ENCODE results near the gene FMNL1. TPM values are rescaled to one million over a fixed set of nuclear protein-coding genes. Genes with fewer than 3 reads are reported as not detected.

FMNL1 gene
- total and polyA plus RNA-seq, 7 experiments from 2014 or later, result 19.0 to 595 (median 366) TPM

DNA sequence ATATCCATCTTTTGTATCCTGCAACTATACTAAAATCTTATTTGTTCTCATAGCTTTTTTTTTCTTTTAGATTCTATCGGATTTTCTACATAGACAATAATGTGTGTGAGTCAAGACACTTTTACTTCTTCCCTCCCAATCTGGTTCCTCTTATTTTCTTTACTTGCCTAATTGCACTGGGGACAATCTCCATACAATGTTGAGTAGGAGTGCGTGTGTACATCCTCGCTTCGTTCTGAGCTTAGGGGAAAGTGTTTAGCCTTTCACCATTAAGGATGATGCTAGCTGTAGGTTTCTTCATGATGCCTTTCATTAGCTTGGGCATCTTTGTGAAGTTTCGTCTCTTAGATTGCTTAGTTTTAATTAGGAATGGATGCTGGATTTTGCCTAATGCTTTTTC, 37.3 kb downstream of the FMNL1 start:
- Mint-ChIP-seq H3K4me3 (peak overlapping the region in 1 of 10 donors; percentile 1), H3K9me3 (no peaks in the 10 kb centered on the region), H3K4me1 (peaks cover 40 to 79% (median 65%) of the 10 kb centered on the region in 7 donors), H3K36me3 (peaks cover 0 to 5% (median 0%) of the 10 kb centered on the region in 5 donors), H3K27ac (peak overlapping the region in 6 of 9 donors; percentile 17 to 60 (median 38)), H3K27me3 (no peaks in the 10 kb centered on the region)
- DNase-seq, result no peak
- POLR2A ChIA-PET, result interaction anchor here (1.1 to 34.3 kb wide), 4 partner anchors 10 to 34 kb away, joined by 4 to 851 read pairs (median 10); partner anchors contain the start of gene FMNL1
- peaks cover 0 to 12% (median 0%) of the 10 kb centered on the region in 3 experiments for H3K36me3 ChIP-seq (ENCODE audit: control insufficient read depth in 2 of 3, insufficient read depth in 3 of 3, low read length in 3 of 3)
- H3K9me3 ChIP-seq (ENCODE audit: control insufficient read depth in 2 of 3, low read length in 3 of 3), result no peaks in the 10 kb centered on the region
- intact Hi-C loops (cut with micrococcal nuclease), result no loop called here
- no peak overlapping the region for H3K4me3 ChIP-seq (ENCODE audit: low read length)
- CTCF ChIA-PET, result interaction anchor here (0.7 to 2.9 kb wide), 5 partner anchors 10 to 25 kb away, joined by 3 to 8 read pairs (median 4); no protein-coding TSS in a partner anchor
- H3K27me3 ChIP-seq (ENCODE audit: control insufficient read depth in 2 of 2, insufficient read depth in 2 of 2, low read length in 2 of 2), result no peaks in the 10 kb centered on the region
- peaks cover 10 to 45% of the 10 kb centered on the region in 2 donors for H3K4me1 ChIP-seq (ENCODE audit: control insufficient read depth in 2 of 2, insufficient read depth in 2 of 2, low read length in 2 of 2)
- H3K27ac ChIP-seq (ENCODE audit: low read depth, low read length), result no peak overlapping the region
- ATAC-seq, result no peak

DNA sequence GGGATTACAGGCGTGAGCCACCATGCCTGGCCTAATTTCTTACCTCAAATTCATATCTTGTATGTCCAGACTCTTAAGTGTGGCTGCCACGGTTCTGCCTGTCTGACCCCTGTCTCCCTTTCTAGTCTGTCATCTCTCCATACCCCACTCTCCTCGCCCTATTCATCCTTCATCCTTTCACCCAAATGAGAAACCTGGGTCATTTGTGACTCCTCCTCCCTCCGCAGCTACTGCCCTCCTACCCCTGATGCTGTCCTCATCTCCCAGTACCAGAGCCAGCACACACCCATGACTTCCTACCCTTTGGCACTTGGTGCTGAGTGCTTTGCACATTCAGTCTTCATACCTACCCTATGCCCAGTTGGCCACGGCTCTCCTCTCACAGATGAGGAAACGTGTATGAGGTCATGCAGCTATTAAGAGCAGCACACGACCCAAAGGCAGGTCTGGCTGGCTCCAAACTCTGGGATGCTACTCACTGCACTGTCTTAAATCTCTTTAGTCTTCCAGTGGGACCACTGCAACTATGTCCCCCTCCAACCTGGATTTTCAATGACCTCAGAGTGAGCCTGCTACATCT, 38.6 kb downstream of the FMNL1 start:
- intact Hi-C loops (cut with micrococcal nuclease), result loop anchor here (5.0 kb wide), 2 partner anchors 33 to 57 kb away; partner anchors contain the start of gene MAP3K14 (in 1 of the 2)
- Histone ChIP-seq H3K4me3 (ENCODE audit: low read length) (no peak overlapping the region), H3K9me3 (ENCODE audit: control insufficient read depth in 2 of 3, low read length in 3 of 3) (no peaks in the 10 kb centered on the region), H3K4me1 (ENCODE audit: control insufficient read depth in 2 of 2, insufficient read depth in 2 of 2, low read length in 2 of 2) (peaks cover 10 to 40% of the 10 kb centered on the region in 2 donors), H3K36me3 (ENCODE audit: control insufficient read depth in 2 of 3, insufficient read depth in 3 of 3, low read length in 3 of 3) (peaks cover 0 to 26% (median 6%) of the 10 kb centered on the region in 3 experiments), H3K27me3 (ENCODE audit: control insufficient read depth in 2 of 2, insufficient read depth in 2 of 2, low read length in 2 of 2) (no peaks in the 10 kb centered on the region), H3K27ac (ENCODE audit: low read depth, low read length) (no peak overlapping the region)
- Mint-ChIP-seq H3K4me1 (peaks cover 33 to 70% (median 55%) of the 10 kb centered on the region in 7 donors), H3K27me3 (no peaks in the 10 kb centered on the region), H3K36me3 (peaks cover 0 to 9% (median 0%) of the 10 kb centered on the region in 5 donors), H3K27ac (peak overlapping the region; percentile 5 to 86 (median 58)), H3K9me3 (no peaks in the 10 kb centered on the region), H3K4me3 (peak overlapping the region in 9 of 10 donors; percentile 29 to 89 (median 80))
- ChIA-PET POLR2A (interaction anchor here (0.5 to 34.3 kb wide), 8 partner anchors 9 to 124 kb away, joined by 3 to 851 read pairs (median 4); partner anchors contain the start of gene FMNL1), CTCF (interaction anchor here (1.4 to 2.9 kb wide), 2 partner anchors 12 to 24 kb away, joined by 4 to 8 read pairs; no protein-coding TSS in a partner anchor)
- ATAC-seq (no peak), DNase-seq (no peak)

DNA sequence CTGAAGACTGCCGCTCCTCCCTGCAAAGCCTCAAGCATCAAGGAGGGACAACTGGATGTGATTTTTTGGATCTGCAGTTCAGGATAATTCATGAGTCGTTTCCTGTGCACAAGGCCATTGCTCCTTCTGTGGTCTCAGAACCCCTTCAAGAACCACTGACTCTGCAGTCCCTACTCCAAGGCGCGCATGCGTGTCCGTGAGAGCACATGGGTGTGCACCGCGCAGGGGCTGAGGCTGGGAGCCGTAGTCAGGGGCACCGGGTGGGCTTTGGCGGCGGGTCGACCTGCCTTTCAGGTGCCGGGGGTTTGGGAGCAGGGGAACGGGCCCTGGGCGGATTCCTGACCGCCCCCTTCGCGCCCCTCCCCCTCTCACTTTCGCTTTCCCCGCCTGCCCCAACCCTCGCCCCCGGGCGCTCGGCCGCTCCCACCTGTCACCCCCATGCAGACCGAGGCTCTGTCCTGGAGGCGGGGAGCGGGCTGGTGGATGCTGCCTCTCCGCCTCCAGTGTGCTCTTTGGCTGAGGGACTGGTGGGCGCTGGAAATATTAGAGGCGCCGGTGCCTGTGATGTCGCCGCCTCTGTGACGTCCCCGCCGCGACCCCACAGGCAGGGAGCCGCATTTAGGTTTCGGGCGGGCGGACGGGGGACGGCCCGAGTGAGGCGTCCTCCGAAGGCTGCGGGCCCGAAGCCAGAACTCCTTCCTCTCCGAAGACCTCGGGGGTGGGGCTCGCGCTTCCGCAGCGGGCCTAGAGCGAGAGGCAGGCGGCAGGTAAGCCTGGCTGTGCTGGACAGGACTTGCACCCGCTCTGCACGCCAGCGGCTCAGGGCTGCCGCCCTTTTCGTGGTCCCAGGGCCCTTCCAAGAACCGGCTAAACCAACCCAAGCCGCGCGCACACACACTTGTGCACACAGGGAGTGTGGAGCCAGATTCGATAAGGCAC, 40.2 kb downstream of the FMNL1 start, which contains the start of gene SPATA32:
SPATA32 (minus strand) TSS at position 518 of the 939 bp plus-strand sequence; CDS start at position 440, 78 bp downstream.
- Mint-ChIP-seq H3K4me1 (peaks cover 22 to 55% (median 45%) of the 10 kb centered on the region in 7 donors), H3K4me3 (peak within 1 kb of the TSS; percentile 77 to 89 (median 84)), H3K36me3 (peaks cover 0 to 9% (median 0%) of the 10 kb centered on the region in 5 donors), H3K9me3 (no peaks in the 10 kb centered on the region), H3K27me3 (no peaks in the 10 kb centered on the region), H3K27ac (peak within 1 kb of the TSS; percentile 58 to 93 (median 86))
- DNase-seq (peak; percentile 45 to 69 (median 66)), ATAC-seq (peak; percentile 83)
- H3K4me1 ChIP-seq (ENCODE audit: control insufficient read depth in 2 of 2, insufficient read depth in 2 of 2, low read length in 2 of 2), result peaks cover 10 to 31% of the 10 kb centered on the region in 2 donors
- POLR2A ChIA-PET, result interaction anchor here (1.0 to 34.3 kb wide), 9 partner anchors 10 to 55 kb away, joined by 3 to 851 read pairs (median 5); partner anchors contain the start of genes FMNL1 and MAP3K14
- H3K36me3 ChIP-seq (ENCODE audit: control insufficient read depth in 2 of 3, insufficient read depth in 3 of 3, low read length in 3 of 3), result peaks cover 0 to 41% (median 8%) of the 10 kb centered on the region in 3 experiments
- no peaks in the 10 kb centered on the region for H3K9me3 ChIP-seq (ENCODE audit: control insufficient read depth in 2 of 3, low read length in 3 of 3)
- no peaks in the 10 kb centered on the region for H3K27me3 ChIP-seq (ENCODE audit: control insufficient read depth in 2 of 2, insufficient read depth in 2 of 2, low read length in 2 of 2)
- peak within 1 kb of the TSS; percentile 85 for H3K27ac ChIP-seq (ENCODE audit: low read depth, low read length)
- intact Hi-C loops (cut with micrococcal nuclease), result loop anchor here (1.0 to 5.0 kb wide), 4 partner anchors 14 to 55 kb away; partner anchors contain the start of gene MAP3K14 (in 1 of the 2)
- CTCF ChIA-PET, result interaction anchor here (0.9 to 2.9 kb wide), 3 partner anchors 13 to 36 kb away, joined by 3 to 8 read pairs (median 4); no protein-coding TSS in a partner anchor
- peak within 1 kb of the TSS; percentile 52 for H3K4me3 ChIP-seq (ENCODE audit: low read length)

DNA sequence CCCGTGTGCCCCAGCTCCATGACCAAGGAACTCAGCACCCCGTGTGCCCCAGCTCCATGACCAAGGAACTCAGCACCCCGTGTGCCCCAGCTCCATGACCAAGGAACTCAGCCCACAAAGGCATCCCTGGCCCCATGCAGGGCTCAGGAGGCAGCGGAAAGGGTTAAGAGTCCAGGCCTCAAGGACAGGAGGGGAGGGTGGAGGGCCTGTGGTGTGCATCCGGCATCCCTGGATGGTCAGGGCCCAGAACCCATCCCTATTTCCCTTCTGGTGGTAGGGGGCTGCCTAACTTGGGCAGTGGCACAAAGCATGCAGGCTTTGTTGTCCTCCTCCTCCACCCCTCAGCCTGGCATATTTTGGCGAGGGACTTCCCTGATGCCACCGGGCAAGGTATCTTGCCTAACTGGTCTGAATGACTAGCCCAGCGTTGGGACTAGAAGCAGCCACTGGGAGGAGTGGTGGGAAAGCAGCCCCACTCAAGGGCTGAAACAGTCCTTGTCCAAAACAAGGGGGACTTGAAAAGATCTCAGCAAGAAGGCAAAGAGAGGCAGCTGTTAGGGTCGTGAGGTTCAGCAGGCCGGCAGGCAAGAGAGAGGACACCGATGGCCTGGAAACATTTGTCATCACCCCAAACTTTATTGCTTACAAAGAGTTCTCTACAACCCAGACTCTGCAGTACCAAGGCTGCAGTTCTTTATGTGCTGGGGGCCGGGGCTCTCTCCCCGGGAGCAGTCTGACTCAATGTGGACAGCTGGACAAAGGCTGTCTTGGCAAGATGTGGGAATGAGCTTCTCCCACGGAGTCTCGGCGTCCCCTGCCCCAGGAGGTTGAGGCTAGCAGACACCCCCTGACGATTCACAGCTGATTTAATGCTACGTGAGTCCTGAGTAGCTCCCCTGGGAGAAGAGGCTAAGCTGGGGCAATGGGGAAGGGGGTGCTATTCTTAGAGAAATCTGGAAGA, 41.1 kb downstream of the FMNL1 start:
- Mint-ChIP-seq H3K4me1 (peaks cover 20 to 46% (median 36%) of the 10 kb centered on the region in 7 donors), H3K4me3 (peak overlapping the region; percentile 77 to 89 (median 84)), H3K36me3 (peaks cover 0 to 13% (median 4%) of the 10 kb centered on the region in 5 donors), H3K27me3 (no peaks in the 10 kb centered on the region), H3K9me3 (no peaks in the 10 kb centered on the region), H3K27ac (peak overlapping the region; percentile 49 to 90 (median 86))
- peaks cover 0 to 51% (median 10%) of the 10 kb centered on the region in 3 experiments for H3K36me3 ChIP-seq (ENCODE audit: control insufficient read depth in 2 of 3, insufficient read depth in 3 of 3, low read length in 3 of 3)
- H3K9me3 ChIP-seq (ENCODE audit: control insufficient read depth in 2 of 3, low read length in 3 of 3), result no peaks in the 10 kb centered on the region
- peak overlapping the region; percentile 85 for H3K27ac ChIP-seq (ENCODE audit: low read depth, low read length)
- ChIA-PET POLR2A (interaction anchor here (0.9 to 1.7 kb wide), 9 partner anchors 11 to 54 kb away, joined by 3 to 7 read pairs (median 3); partner anchors contain the start of gene MAP3K14), CTCF (interaction anchor here (0.8 to 1.4 kb wide), 5 partner anchors 13 to 37 kb away, joined by 3 to 7 read pairs (median 3); no protein-coding TSS in a partner anchor)
- peak overlapping the region; percentile 52 for H3K4me3 ChIP-seq (ENCODE audit: low read length)
- H3K4me1 ChIP-seq (ENCODE audit: control insufficient read depth in 2 of 2, insufficient read depth in 2 of 2, low read length in 2 of 2), result peaks cover 10 to 24% of the 10 kb centered on the region in 2 donors
- no peak for DNase-seq
- H3K27me3 ChIP-seq (ENCODE audit: control insufficient read depth in 2 of 2, insufficient read depth in 2 of 2, low read length in 2 of 2), result no peaks in the 10 kb centered on the region
- ATAC-seq, result no peak
- intact Hi-C loops (cut with micrococcal nuclease), result loop anchor here (1.0 to 5.0 kb wide), 4 partner anchors 14 to 55 kb away; partner anchors contain the start of gene MAP3K14 (in 1 of the 2)

GRCh38 chr17:45263477-45263860, 41.8 kb downstream of the FMNL1 start:
- H3K27ac ChIP-seq (ENCODE audit: low read depth, low read length), result peak overlapping the region; percentile 85
- no peak for DNase-seq
- H3K4me1 ChIP-seq (ENCODE audit: control insufficient read depth in 2 of 2, insufficient read depth in 2 of 2, low read length in 2 of 2), result peaks cover 10 to 24% of the 10 kb centered on the region in 2 donors
- H3K9me3 ChIP-seq (ENCODE audit: control insufficient read depth in 2 of 3, low read length in 3 of 3), result no peaks in the 10 kb centered on the region
- Mint-ChIP-seq H3K27ac (peak overlapping the region in 6 of 9 donors; percentile 32 to 86 (median 72)), H3K27me3 (no peaks in the 10 kb centered on the region), H3K36me3 (peaks cover 0 to 17% (median 8%) of the 10 kb centered on the region in 5 donors), H3K4me3 (peak overlapping the region in 4 of 10 donors; percentile 64 to 88 (median 77)), H3K9me3 (no peaks in the 10 kb centered on the region), H3K4me1 (peaks cover 20 to 40% (median 29%) of the 10 kb centered on the region in 7 donors)
- no peak overlapping the region for H3K4me3 ChIP-seq (ENCODE audit: low read length)
- ChIA-PET POLR2A (interaction anchor here (0.9 to 1.7 kb wide), 8 partner anchors 12 to 53 kb away, joined by 3 to 7 read pairs (median 4); partner anchors contain the start of gene MAP3K14), CTCF (interaction anchor here (0.8 to 1.4 kb wide), 4 partner anchors 13 to 28 kb away, joined by 3 to 7 read pairs (median 4); no protein-coding TSS in a partner anchor)
- no peaks in the 10 kb centered on the region for H3K27me3 ChIP-seq (ENCODE audit: control insufficient read depth in 2 of 2, insufficient read depth in 2 of 2, low read length in 2 of 2)
- intact Hi-C loops (cut with micrococcal nuclease), result loop anchor here (5.0 kb wide), 2 partner anchors 36 to 54 kb away; partner anchors contain the start of gene MAP3K14 (in 1 of the 2)
- peaks cover 0 to 57% (median 11%) of the 10 kb centered on the region in 3 experiments for H3K36me3 ChIP-seq (ENCODE audit: control insufficient read depth in 2 of 3, insufficient read depth in 3 of 3, low read length in 3 of 3)
- ATAC-seq, result no peak

All from naive thymus-derived CD4-positive, alpha-beta T cell (primary cell).